Measurements from ENCODE around the gene LYST. TPM values are rescaled to one million over a fixed set of nuclear protein-coding genes. Genes with fewer than 3 reads are reported as not detected.

Gene LYST
- total and polyA plus RNA-seq, 2 of the 8 experiments (the other 6 are each of a cell fraction or from before 2014, with no cell fraction given) = 0.29 to 0.58 TPM

GRCh38 chr1:235834620-235835019 lies 32.1 kb downstream of the LYST start:
- Histone ChIP-seq H2BK5ac (ENCODE audit: low read depth, low read length) (no peak overlapping the region), H3K79me2 (ENCODE audit: control insufficient read depth in 1 of 2, insufficient read depth in 2 of 2, low read length in 2 of 2) (no peaks in the 10 kb centered on the region), H2BK15ac (ENCODE audit: low read length) (no peak overlapping the region), H3K9me3 (ENCODE audit: insufficient read depth in 2 of 2, low read depth in 1 of 2, low read length in 1 of 2) (no peaks in the 10 kb centered on the region), H3K27ac (ENCODE audit: low read depth, low read length) (no peak overlapping the region), H3K9ac (replicated peaks in 1 of 4; ENCODE audit: extremely low read depth in 1 of 4, low read depth in 3 of 4, low read length in 3 of 4) (no peak overlapping the region), H3K23ac (ENCODE audit: insufficient read length) (no peak overlapping the region), H3K4me2 (ENCODE audit: insufficient read depth in 1 of 2, low read depth in 2 of 2, low read length in 2 of 2) (no peak overlapping the region), H3K36me3 (ENCODE audit: control insufficient read depth in 2 of 4, insufficient read depth in 4 of 4, low read length in 3 of 4) (no peaks in the 10 kb centered on the region), H3K23me2 (ENCODE audit: low read depth, low read length) (no peaks in the 10 kb centered on the region), H4K8ac (ENCODE audit: extremely low read depth, insufficient read depth, low read length) (no peak overlapping the region), H3K4me1 (replicated peaks in 1 of 4; ENCODE audit: control insufficient read depth in 3 of 4, insufficient read depth in 4 of 4, low read length in 3 of 4) (no peaks in the 10 kb centered on the region), H4K5ac (ENCODE audit: insufficient read length, low read depth, low read length) (no peak overlapping the region), H3K56ac (replicated peaks; ENCODE audit: insufficient read length, low read depth, low read length) (no peak overlapping the region), H2BK20ac (ENCODE audit: low read length) (no peak overlapping the region), H3K14ac (ENCODE audit: insufficient read length) (no peak overlapping the region), H3K27me3 (replicated peaks in 1 of 4; ENCODE audit: control insufficient read depth in 3 of 4, extremely low read depth in 1 of 4, insufficient read depth in 3 of 4, low read length in 3 of 4) (no peaks in the 10 kb centered on the region), H3K4ac (replicated peaks; ENCODE audit: insufficient read length, low read depth, low read length) (no peak overlapping the region), H2BK120ac (replicated peaks; ENCODE audit: low read depth, low read length) (no peak overlapping the region), H4K91ac (replicated peaks; ENCODE audit: insufficient read length, low read length) (no peak overlapping the region), H3K4me3 (ENCODE audit: extremely low read depth in 1 of 4, insufficient read depth in 2 of 4, low read depth in 3 of 4, low read length in 4 of 4) (no peak overlapping the region), H3K18ac (ENCODE audit: extremely low read depth, low read length) (no peak overlapping the region), H2AK5ac (ENCODE audit: low read depth, low read length) (no peak overlapping the region), H4K20me1 (replicated peaks in 1 of 2; ENCODE audit: control insufficient read depth in 1 of 2, insufficient read depth in 2 of 2, low read length in 2 of 2) (no peaks in the 10 kb centered on the region), H3K79me1 (ENCODE audit: low read depth, low read length) (no peaks in the 10 kb centered on the region), H2BK12ac (ENCODE audit: low read depth, low read length) (no peak overlapping the region), H2AFZ (ENCODE audit: low read length) (no peak overlapping the region)
- ChIA-PET POLR2A (ENCODE audit: partially characterized antibody) (no interaction called here), CTCF (ENCODE audit: partially characterized antibody) (interaction anchor here (0.7 to 8.1 kb wide), 5 partner anchors 7 to 140 kb away, joined by 3 to 53 read pairs (median 12); no protein-coding TSS in a partner anchor)
- no peak for DNase-seq (ENCODE audit: low read depth in 1 of 2, low spot score in 2 of 2)
- no peak for FAIRE-seq
- WGBS, 2 experiments (ENCODE audit: extremely low coverage in 1 of 2, insufficient coverage in 1 of 2, insufficient read length in 1 of 2, insufficient replicate concordance in 2 of 2, low coverage in 1 of 2, low lambda C conversion rate in 2 of 2, missing lambda C conversion rate in 1 of 2) = 93% methylated on average over 6 of the region's 6 CpGs; no CpG with 5 or more reads in 1 of the 2 experiments
- TF ChIP-seq HDAC6 (IDR thresholded peaks at IDR 0.05; ENCODE audit: low read depth, low read length) (no peak), KDM5A (IDR thresholded peaks at IDR 0.05; ENCODE audit: low read length) (no peak), YY1 (IDR thresholded peaks at IDR 0.05; ENCODE audit: low read depth, low read length) (no peak), RXRA (IDR thresholded peaks at IDR 0.05; ENCODE audit: insufficient read depth, low read depth, low read length) (no peak)

All from H1 (cell line).